Neural cell (in vitro differentiated cells): ENCODE measurements around the gene HNF1B. TPM values are rescaled to one million over a fixed set of nuclear protein-coding genes. Genes with fewer than 3 reads are reported as not detected.

Source experiments
- H2AFZ ChIP-seq: fragments of 200-600, 300-800 bp; sonication (generic), shearing (Covaris generic); 2 replicates; pipeline ENCODE4 v1.6.0; 2014; ENCODE audit warnings: low read depth, mild to moderate bottlenecking, antibody characterized with exemption, low read length, moderate library complexity
- H3F3A ChIP-seq: fragments of 200-600 bp; shearing (Covaris generic); 2 replicates; pipeline ENCODE4 v1.6.1; 2016; ENCODE audit warnings: mild to moderate bottlenecking, moderate library complexity, mixed read lengths, antibody characterized with exemption, low read length; ENCODE audit not compliant: insufficient read depth, poor library complexity, severe bottlenecking
- H3K27ac ChIP-seq: fragments of 200-600, 300-800 bp; sonication (generic), shearing (Covaris generic); 2 replicates; pipeline ENCODE4 v1.5.1; 2014; ENCODE audit warnings: mild to moderate bottlenecking, low read length, moderate library complexity
- H3K27me3 ChIP-seq: fragments of 300-800, 200-600 bp; sonication (generic), shearing (Covaris generic); 2 replicates; pipeline ENCODE4 v1.6.0; 2014; ENCODE audit warnings: mild to moderate bottlenecking, low read depth, low read length, moderate library complexity; ENCODE audit not compliant: insufficient read depth
- H3K36me3 ChIP-seq: fragments of 300-800, 200-600 bp; sonication (generic), shearing (Covaris generic); 2 replicates; pipeline ENCODE4 v1.5.1; 2014; ENCODE audit warnings: mild to moderate bottlenecking, antibody characterized with exemption, low read length, moderate library complexity; ENCODE audit not compliant: insufficient read depth
- H3K4me2 ChIP-seq: fragments of 300-800, 200-600 bp; sonication (generic), shearing (Covaris generic); 2 replicates; pipeline ENCODE4 v1.6.0; 2014; ENCODE audit warnings: mild to moderate bottlenecking, low read length
- H3K4me3 ChIP-seq: fragments of 300-800, 200-600 bp; sonication (generic), shearing (Covaris generic); 2 replicates; pipeline ENCODE4 v1.5.1; 2014; ENCODE audit warnings: mild to moderate bottlenecking, low read length, moderate library complexity
- H3K79me2 ChIP-seq: fragments of 200-600 bp; shearing (Covaris generic); replicated peaks from 2 replicates; pipeline ENCODE4 v1.6.0; 2014; ENCODE audit warnings: mild to moderate bottlenecking, low read length, moderate library complexity; ENCODE audit not compliant: insufficient read depth
- H3K9ac ChIP-seq: fragments of 300-800, 200-600 bp; sonication (generic), shearing (Covaris generic); 2 replicates; pipeline ENCODE4 v1.6.1; 2016; ENCODE audit warnings: mild to moderate bottlenecking, low read length, mixed read lengths
- H3K9me2 ChIP-seq: fragments of 200-600 bp; shearing (Covaris generic); 2 replicates; pipeline ENCODE4 v1.6.1; 2016; ENCODE audit warnings: mild to moderate bottlenecking, low read length, mixed read lengths; ENCODE audit not compliant: insufficient read depth
- H3K9me3 ChIP-seq: fragments of 200-600, 300-800 bp; sonication (generic), shearing (Covaris generic); 2 replicates; pipeline ENCODE4 v1.6.1; 2016; ENCODE audit warnings: mild to moderate bottlenecking, mixed run types, low read length, moderate library complexity, mixed read lengths
- H4K20me1 ChIP-seq: fragments of 200-600 bp; shearing (Covaris generic); 2 replicates; pipeline ENCODE4 v1.6.1; 2016; ENCODE audit warnings: mild to moderate bottlenecking, mixed run types; ENCODE audit not compliant: insufficient read depth
- CTCF ChIP-seq: fragments of 450-650 bp; IDR thresholded peaks from 2 replicates; pipeline ENCODE4 v1.5.1; 2014; ENCODE audit warnings: antibody characterized with exemption, mild to moderate bottlenecking, moderate library complexity; ENCODE audit not compliant: poor library complexity, severe bottlenecking
- EP300 ChIP-seq: fragments of 450-650 bp; conservative IDR thresholded peaks from 2 replicates; pipeline ENCODE4 v1.6.1; 2014; ENCODE audit warnings: antibody characterized with exemption, mild to moderate bottlenecking, moderate library complexity; ENCODE audit not compliant: poor library complexity, severe bottlenecking
- EZH2 ChIP-seq: fragments of 200-600, 300-800 bp; shearing (Covaris generic), sonication (generic); IDR thresholded peaks from 2 replicates; pipeline ENCODE4 v1.6.1; 2014; ENCODE audit warnings: antibody characterized with exemption, low read length, borderline replicate concordance, mild to moderate bottlenecking; ENCODE audit not compliant: insufficient read depth, poor library complexity, severe bottlenecking
- MXI1 ChIP-seq: fragments of 450-650 bp; conservative IDR thresholded peaks from 2 replicates; pipeline ENCODE4 v1.6.1; 2014; ENCODE audit warnings: antibody characterized with exemption, mild to moderate bottlenecking; ENCODE audit not compliant: poor library complexity, severe bottlenecking
- POLR2AphosphoS5 ChIP-seq: IDR thresholded peaks from 2 replicates; pipeline ENCODE4 v1.6.1; 2012
- RAD21 ChIP-seq: fragments of 450-650 bp; conservative IDR thresholded peaks from 2 replicates; pipeline ENCODE4 v1.6.1; 2014; ENCODE audit warnings: antibody characterized with exemption, mild to moderate bottlenecking, moderate library complexity
- REST ChIP-seq: IDR thresholded peaks from 2 replicates; pipeline ENCODE4 v1.6.1; 2012; ENCODE audit warnings: borderline replicate concordance
- SMC3 ChIP-seq: fragments of 450-650 bp; conservative IDR thresholded peaks from 2 replicates; pipeline ENCODE4 v1.6.1; 2014; ENCODE audit warnings: antibody characterized with exemption, mild to moderate bottlenecking, moderate library complexity; ENCODE audit not compliant: poor library complexity
- TAF1 ChIP-seq: IDR thresholded peaks from 2 replicates; pipeline ENCODE4 v1.6.1; 2012; ENCODE audit warnings: low read depth
- polyA plus RNA-seq: library from polyadenylated mRNA; depleted of rRNA; stranded (reverse); fragments of >200 nt; gene quantifications from 2 replicates; pipeline ENCODE4 v1.2.3, GENCODE V29; 2014

Gene HNF1B
- polyA plus RNA-seq, 1 donor from 2014 or later, result not detected

- H3K36me3 ChIP-seq, result no peaks in the 10 kb centered on the region
- no peaks in the 10 kb centered on the region for H3K79me2 ChIP-seq
- TF ChIP-seq RAD21 (no peak), MXI1 (no peak), EZH2 (no peak), EP300 (no peak), CTCF (no peak), POLR2AphosphoS5 (no peak), TAF1 (no peak), SMC3 (no peak), REST (no peak)
- no peak overlapping the region for H3K4me2 ChIP-seq
- H4K20me1 ChIP-seq, result no peaks in the 10 kb centered on the region
- H3K27me3 ChIP-seq, result no peaks in the 10 kb centered on the region
- H3K27ac ChIP-seq, result no peak overlapping the region
- no peaks in the 10 kb centered on the region for H3K9me3 ChIP-seq
- no peaks in the 10 kb centered on the region for H3F3A ChIP-seq
- no peak overlapping the region for H3K4me3 ChIP-seq
- no peaks in the 10 kb centered on the region for H3K9me2 ChIP-seq
- H3K9ac ChIP-seq, result no peak overlapping the region
- H2AFZ ChIP-seq, result no peak overlapping the region
These were observed 46.5 kb downstream of the HNF1B start for GRCh38 chr17:37698132-37698910.

- H2AFZ ChIP-seq, result no peak overlapping the region
- H4K20me1 ChIP-seq, result no peaks in the 10 kb centered on the region
- no peaks in the 10 kb centered on the region for H3F3A ChIP-seq
- H3K4me3 ChIP-seq, result no peak overlapping the region
- no peaks in the 10 kb centered on the region for H3K36me3 ChIP-seq
- no peak overlapping the region for H3K27ac ChIP-seq
- no peaks in the 10 kb centered on the region for H3K27me3 ChIP-seq
- no peaks in the 10 kb centered on the region for H3K9me3 ChIP-seq
- no peak overlapping the region for H3K9ac ChIP-seq
- TF ChIP-seq EZH2, result no peak
- no peak for TF ChIP-seq CTCF
- no peak for TF ChIP-seq REST
- TF ChIP-seq TAF1, result no peak
- TF ChIP-seq POLR2AphosphoS5, result no peak
- TF ChIP-seq SMC3, result no peak
- no peak for TF ChIP-seq MXI1
- TF ChIP-seq EP300, result no peak
- H3K9me2 ChIP-seq, result no peaks in the 10 kb centered on the region
- no peak overlapping the region for H3K4me2 ChIP-seq
- no peaks in the 10 kb centered on the region for H3K79me2 ChIP-seq
These were observed 47.5 kb downstream of the HNF1B start for GRCh38 chr17:37697381-37697780.
